Activated naive CD4-positive, alpha-beta T cell (primary cell): ENCODE results near the gene C6orf136.
"Not testable (repeated sequence)": the region's sequence is repeated elsewhere in the genome, so short reads cannot be mapped to it uniquely, and the experiment has no call there.

ENCODE experiments used
- DNase-seq, 4 experiments: peaks; one replicate each; lab custom pipeline; 2025; lab: John Stamatoyannopoulos, UW

Gene C6orf136

GRCh38 chr6:30656513-30656912, 9.6 kb downstream of the C6orf136 start:
- no peak for DNase-seq

DNA sequence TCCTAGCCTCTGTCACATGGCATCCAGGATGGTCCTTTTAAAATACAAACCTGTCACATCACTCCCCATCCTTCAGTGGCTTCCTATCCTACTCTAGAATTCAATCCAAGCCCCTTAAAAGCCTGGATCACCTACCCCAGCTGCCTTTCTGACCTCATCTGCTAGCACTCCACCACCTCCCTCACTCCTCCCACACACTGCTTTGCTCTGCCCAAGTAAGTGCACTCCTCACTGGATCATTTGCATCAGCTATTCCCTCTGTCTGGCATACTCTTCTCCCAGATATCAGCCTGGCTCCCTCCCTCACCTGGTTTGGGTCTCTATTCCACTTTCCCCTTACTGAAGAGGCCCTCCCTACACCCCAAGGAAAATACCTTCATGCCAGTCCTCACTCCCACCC, 10.5 kb downstream of the C6orf136 start:
- DNase-seq = no peak

- DNase-seq = not testable (repeated sequence)
Observed at GRCh38 chr6:30657922-30658321, 11.0 kb downstream of the C6orf136 start.

GRCh38 chr6:30664994-30665767, 18.2 kb downstream of the C6orf136 start:
- no peak for DNase-seq

DNA sequence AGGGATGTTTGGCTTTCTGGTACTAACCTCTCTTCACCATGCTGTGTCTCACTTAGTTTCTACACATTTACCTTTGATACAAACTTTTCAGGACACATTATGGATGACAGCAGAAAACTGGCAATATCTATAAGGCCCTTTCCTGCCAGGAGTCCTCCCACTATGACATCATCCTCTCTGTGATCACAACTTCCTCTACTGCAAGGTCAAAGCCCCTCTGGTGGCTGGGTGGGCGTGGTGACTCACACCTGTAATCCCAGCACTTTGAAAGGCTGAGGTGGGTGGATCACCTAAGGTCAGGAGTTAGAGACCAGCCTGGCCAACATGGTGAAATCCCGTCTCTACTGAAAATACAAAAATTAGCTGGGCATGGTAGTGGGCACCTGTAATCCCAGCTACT, 19.4 kb downstream of the C6orf136 start:
- DNase-seq = not testable (repeated sequence)

DNA sequence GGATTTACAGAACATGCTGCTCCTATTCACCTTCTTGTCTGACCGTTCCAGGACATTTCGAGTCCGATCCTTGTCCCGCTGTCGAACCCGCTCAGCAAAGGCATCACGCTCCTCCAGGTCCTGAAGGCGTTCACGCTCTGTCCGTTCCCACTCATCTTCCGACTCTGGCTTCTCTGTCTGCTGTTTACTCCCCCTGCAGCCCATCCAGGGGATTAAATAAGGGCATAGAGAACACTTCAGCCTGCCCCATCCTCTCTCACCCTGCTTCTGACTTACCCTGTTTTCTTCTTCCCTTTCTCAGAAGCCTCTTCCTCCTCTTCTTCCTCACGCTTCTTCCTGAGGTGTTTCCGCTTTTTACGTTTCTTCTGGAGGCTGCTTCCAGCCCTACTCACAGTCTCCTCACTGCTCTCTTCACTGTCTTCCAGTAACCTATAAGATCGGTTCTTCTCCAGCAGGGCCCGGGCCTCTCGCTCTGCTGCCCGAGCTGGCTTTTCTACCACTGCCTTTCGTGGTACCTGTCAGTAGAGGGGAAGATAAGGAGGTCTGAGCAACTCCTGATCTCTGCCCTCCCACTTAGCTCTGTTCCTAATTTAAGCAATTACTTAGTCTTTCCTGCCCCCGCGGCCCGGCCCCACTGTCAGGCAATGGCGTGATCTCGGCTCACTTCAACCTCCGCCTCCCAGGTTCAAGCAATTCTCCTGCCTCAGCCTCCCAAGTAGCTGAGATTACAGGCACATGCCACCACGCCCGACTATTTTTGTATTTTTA, 24.0 kb downstream of the C6orf136 start:
- no peak for DNase-seq

DNA sequence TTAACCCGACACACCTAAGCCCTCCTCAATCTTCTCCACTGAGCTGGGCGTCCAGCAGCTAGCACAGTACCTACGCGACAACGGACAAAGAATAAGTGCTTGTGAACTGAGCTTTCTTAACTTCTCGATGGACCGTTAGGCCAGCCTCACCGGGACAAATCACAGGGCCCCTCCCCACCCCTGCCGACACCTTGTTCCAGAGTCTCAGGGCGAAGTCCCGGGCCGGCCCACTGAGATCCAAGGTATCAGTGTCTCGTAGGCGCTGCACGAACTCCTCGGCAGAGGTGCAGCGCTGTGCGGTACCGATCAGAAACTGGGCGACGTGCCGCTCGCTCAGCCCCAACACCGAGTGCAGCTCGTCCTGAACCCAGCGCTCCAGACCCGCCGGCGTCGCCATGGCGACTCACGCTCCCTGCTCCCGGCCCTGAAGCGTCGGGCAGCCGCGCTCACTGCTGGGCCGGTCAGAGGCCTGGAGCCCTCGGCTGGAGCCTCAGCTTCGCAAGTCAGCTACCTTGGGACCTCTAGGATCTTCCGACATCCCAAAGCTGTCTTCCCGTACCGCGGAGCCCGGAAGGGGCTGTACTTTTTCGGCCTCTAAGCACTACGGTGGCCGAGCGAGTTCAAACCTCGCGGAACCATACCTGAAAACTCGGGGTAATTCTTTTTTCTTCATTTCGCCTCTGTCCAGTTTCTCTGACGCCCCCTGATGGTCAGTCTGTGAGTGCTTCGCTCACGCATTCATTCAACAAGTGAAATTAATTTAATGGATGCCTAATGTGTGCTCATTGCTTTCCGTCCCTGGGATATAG, 25.7 kb downstream of the C6orf136 start, which contains the start of gene DHX16:
Gene DHX16 (minus strand): TSS at position 562 of the 809 bp plus-strand sequence. CDS start 165 bp downstream, at position 397.
- peak; percentile 60 to 78 (median 70) for DNase-seq

- DNase-seq = no peak
Observed at GRCh38 chr6:30676660-30677285, 29.8 kb downstream of the C6orf136 start.

DNA sequence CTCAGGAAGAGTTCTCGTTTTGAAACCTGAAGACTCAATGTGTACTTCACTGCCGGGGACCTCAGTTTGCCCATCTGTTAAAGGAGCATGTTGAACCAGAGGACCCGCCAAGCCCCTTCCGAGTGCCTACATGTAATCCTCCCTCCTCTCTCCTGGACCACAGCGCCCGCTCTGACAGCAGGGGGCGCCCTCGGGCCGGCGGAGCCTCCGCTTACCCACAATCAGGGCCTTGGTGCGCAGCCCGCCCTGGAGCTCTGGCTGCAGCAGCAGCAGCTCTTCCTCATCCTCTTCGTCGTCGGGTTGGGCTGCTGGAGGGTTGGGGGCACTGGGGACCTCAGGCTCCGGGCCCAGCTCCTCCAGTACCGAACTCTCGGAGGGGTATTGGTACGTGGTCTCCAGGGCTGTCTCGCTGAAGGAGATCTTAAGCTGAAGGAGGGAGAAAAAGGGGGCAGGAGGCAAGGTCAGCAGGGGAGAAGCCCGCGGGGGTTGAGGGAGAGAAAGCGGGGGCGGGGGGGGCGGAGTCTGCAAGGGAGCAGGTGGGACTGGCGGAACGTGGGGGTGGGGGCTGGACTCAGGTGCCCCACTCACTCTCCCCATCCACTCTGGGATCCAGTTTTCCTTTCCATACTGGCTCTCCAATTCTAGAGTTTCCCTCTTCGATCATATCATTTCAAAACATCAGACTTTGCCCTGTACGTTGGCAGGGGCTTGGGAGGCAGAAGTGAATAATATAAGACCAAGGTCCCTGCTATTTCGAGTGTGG, 32.2 kb downstream of the C6orf136 start:
- DNase-seq = peak; percentile 77 to 95 (median 93)

GRCh38 chr6:30679765-30680535, 33.0 kb downstream of the C6orf136 start:
- no peak for DNase-seq

- DNase-seq = no peak
Observed at GRCh38 chr6:30681766-30682142, 34.8 kb downstream of the C6orf136 start.

- DNase-seq = peak; percentile 35 to 85 (median 64)
Observed at GRCh38 chr6:30682143-30683117, 35.5 kb downstream of the C6orf136 start.

- no peak for DNase-seq
Observed at GRCh38 chr6:30683183-30683979, 36.4 kb downstream of the C6orf136 start.

GRCh38 chr6:30683980-30684338, 37.0 kb downstream of the C6orf136 start:
- no peak for DNase-seq

DNA sequence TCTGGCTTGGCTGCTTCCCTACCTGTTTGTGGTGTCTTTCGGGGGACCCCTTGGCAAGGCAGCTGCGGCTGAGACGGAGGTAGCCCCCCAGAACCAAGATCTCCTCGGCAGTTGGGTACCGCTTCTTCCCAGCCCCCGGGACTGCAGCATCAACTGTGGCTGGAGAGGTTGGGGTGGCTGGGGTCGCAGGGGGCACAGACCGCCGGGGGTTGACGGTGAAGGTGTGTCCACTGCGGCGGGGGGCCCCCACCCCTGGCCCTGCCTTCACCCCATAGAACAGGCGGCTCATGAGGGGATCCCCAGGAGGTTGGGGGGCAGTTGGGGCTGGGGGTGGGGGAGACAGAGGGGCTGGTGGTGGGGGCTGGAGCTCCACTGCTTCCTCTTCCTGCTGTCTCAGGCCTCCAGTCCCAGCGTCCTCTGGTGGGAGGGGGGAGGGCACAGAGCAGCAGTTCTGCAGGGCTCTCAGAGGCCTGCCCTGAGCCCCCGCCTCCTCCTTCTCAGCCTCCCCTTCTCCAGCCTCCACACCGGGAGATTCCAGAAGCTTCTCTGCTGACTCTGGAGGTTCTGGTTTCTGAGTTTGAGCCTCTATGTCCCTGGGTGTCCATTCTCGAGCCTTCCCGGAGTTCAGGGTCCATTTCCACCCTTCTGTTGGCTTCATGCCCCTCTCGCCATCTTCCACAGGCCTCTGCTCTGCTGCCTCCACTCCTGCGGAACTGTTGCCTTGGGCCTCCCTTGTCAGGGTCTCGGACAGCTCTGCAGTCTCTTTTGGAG, 37.6 kb downstream of the C6orf136 start:
- DNase-seq = peak in 2 of 4 experiments; percentile 22 to 41

- no peak for DNase-seq
Observed at GRCh38 chr6:30685157-30686008, 38.5 kb downstream of the C6orf136 start.
